Endothelial cell of umbilical vein (primary cell): ENCODE results near the gene GALNT10.

Experiments used
- CTCF ChIP-seq, 2 donors: IDR thresholded peaks; 1 replicate in 1 of 2; 2 replicates in 1 of 2; pipeline ENCODE4 v1.5.1; 2011; ENCODE audit warnings: low read length in 2 of 2, mild to moderate bottlenecking in 2 of 2, moderate library complexity in 2 of 2, control low read depth in 1 of 2, inconsistent platforms in 1 of 2, low read depth in 1 of 2; ENCODE audit not compliant: insufficient read depth in 1 of 2; ENCODE audit errors: extremely low read depth in 1 of 2
- EZH2 ChIP-seq: IDR thresholded peaks from 2 replicates; pipeline ENCODE4 v1.6.1; 2012; ENCODE audit warnings: borderline replicate concordance, low read depth, mild to moderate bottlenecking, moderate library complexity, low read length, inconsistent platforms; ENCODE audit not compliant: severe bottlenecking
- GATA2 ChIP-seq: IDR thresholded peaks from 2 replicates; pipeline ENCODE4 v1.7.0; 2011; ENCODE audit warnings: low read depth, mild to moderate bottlenecking, moderate library complexity, mixed read lengths, low read length; ENCODE audit not compliant: insufficient read length, insufficient read depth
- MAX ChIP-seq: IDR thresholded peaks from 2 replicates; pipeline ENCODE4 v1.6.1; 2011; ENCODE audit not compliant: insufficient read depth, insufficient read length
- MYC ChIP-seq: IDR thresholded peaks from one replicate; pipeline ENCODE4 v1.6.1; 2011; ENCODE audit warnings: mild to moderate bottlenecking, low read depth, low read length
- POLR2A ChIP-seq: IDR thresholded peaks from 2 replicates; pipeline ENCODE4 v1.6.1; 2012; ENCODE audit warnings: low read depth, mild to moderate bottlenecking, control low read depth, low read length
- POLR2AphosphoS5 ChIP-seq: IDR thresholded peaks from 2 replicates; pipeline ENCODE4 v1.6.1; 2012; ENCODE audit warnings: low read depth, mild to moderate bottlenecking, control low read depth, low read length, moderate library complexity; ENCODE audit not compliant: insufficient read depth

GRCh38 chr5:154237946-154238345 is 47.4 kb downstream of the GALNT10 start:
- TF ChIP-seq CTCF (IDR thresholded peaks at IDR 0.05; ENCODE audit: extremely low read depth in 1 of 2, insufficient read depth in 1 of 2, low read depth in 1 of 2, low read length in 2 of 2) (no peak), EZH2 (no peak), MAX (no peak), POLR2A (no peak), POLR2AphosphoS5 (no peak), GATA2 (no peak), MYC (no peak)
